ENCODE results near the gene RTN1.

The RTN1 gene

DNA sequence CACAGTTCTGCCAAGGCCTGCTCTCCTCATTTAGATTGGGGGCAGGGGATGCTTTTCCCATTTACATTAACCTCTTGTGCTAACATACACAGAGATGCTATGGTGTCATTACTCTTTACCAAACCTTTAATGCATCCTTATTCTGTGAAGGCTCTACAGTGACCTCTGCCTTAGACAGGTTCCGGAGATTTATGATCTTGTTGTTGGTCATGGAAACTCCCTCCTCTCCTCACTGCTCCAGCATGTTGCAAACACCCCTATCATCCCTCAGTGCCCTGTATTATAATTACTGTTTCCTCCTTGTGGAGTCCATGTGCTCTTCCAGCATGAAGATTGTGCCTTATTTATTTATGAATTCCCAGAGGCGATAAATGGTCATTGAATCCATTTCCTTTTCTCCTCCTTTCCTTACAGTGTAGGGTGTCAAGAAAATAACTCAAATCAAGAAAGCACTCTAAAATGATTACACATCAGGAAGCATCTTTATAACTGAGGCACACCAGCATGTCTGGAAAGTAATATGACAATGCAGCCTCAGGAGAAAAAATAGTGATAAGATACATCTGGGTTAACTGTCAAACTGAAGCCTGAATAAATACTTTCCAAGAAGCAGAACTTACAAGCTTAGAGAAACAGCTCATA lies 37.8 kb downstream of the RTN1 start:
- TF ChIP-seq, protein P1, sequence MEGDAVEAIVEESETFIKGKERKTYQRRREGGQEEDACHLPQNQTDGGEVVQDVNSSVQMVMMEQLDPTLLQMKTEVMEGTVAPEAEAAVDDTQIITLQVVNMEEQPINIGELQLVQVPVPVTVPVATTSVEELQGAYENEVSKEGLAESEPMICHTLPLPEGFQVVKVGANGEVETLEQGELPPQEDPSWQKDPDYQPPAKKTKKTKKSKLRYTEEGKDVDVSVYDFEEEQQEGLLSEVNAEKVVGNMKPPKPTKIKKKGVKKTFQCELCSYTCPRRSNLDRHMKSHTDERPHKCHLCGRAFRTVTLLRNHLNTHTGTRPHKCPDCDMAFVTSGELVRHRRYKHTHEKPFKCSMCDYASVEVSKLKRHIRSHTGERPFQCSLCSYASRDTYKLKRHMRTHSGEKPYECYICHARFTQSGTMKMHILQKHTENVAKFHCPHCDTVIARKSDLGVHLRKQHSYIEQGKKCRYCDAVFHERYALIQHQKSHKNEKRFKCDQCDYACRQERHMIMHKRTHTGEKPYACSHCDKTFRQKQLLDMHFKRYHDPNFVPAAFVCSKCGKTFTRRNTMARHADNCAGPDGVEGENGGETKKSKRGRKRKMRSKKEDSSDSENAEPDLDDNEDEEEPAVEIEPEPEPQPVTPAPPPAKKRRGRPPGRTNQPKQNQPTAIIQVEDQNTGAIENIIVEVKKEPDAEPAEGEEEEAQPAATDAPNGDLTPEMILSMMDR (conservative IDR thresholded peaks at IDR 0.05): no peak
- H3K27ac ChIP-seq: no peak overlapping the region

DNA sequence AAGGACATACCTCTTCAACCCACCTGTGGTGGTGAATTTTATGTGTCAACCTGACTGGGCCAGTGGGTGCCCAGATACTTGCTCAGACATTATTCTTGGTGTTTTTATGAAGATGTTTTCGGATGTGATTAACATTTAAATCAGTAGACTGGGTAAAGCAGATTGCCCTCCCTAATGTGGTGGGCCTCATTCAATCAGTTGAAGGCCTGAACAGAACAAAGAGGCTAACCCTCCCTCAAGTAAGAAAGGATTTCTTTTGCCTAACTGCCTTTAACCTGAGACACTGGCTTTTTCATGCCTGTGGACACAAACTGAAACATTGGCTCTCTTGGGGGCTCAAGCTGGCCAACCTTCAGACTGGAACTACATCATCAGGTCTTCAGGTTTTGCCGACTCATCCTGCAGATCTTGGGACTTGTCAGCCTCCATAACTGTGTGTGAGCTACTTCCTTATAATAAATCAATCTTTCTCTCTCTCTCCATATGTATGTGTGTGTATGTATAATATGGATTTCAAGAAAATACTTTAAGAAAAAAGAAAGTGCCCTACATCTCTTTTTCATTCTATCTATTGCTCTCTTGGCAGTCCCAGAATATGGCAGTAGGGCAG lies 39.4 kb downstream of the RTN1 start:
- TF ChIP-seq, protein P1 (conservative IDR thresholded peaks at IDR 0.05): no peak
- no peak overlapping the region for H3K27ac ChIP-seq

DNA sequence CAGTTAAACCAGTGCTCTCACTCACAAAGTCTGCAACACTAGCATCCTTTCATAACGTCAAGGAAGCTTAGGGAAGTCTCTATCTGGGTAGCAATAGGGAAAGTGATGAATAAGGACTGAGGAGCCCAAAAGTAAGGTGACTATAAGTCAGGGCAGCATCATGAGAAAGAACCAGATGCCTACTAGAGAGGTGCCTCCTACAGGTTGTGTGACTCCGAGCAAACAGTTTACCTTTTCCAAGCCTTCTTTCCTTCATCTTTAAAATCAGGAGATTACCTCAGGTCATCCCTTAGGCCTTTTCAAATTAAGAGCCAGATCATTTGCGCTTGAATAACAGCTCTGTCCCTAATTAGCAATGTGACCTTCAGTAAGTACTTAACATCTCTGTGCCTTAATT lies 40.2 kb downstream of the RTN1 start:
- TF ChIP-seq, protein P1 (conservative IDR thresholded peaks at IDR 0.05): no peak
- H3K27ac ChIP-seq: no peak overlapping the region

DNA sequence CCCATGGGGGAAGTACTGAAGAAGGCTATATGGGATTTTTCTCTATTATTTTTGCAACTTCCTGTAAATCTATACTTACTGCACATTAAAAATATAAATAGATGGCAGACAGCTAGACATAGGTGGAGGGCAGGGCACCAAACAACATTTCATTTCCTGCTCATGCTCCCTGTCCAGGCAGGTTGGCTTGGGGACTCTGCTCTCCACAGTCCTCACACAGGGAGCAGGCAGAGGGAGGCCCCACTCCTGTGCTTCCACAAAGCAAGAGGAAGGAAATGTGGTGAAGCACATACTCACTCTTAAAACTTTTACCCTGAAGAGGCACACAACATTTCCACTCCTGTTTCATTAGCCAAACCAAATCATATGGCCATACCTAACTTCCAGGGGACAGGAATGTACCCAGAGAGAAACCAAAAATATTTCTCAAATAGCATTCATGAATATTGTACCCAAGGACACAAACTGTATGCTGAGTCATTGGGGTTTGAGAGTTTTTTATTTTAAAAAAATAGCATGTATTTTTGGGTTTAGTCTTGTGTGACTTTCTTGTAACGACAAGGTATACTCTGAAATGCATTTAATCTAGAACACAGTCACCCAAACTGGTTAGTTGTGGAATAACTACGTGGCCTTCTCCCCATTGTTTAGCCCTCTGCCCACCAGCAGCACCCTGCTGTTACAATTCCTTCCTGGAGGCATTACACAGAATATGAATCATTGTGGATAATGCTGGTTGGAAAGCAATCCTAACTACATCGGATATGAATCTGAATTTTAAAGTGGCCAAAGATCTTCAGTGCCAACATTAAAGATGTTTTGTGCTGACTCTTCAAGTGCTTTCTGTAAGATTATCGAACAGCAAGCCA lies 40.9 kb downstream of the RTN1 start:
- TF ChIP-seq, protein P1 (conservative IDR thresholded peaks at IDR 0.05): no peak
- no peak overlapping the region for H3K27ac ChIP-seq

DNA sequence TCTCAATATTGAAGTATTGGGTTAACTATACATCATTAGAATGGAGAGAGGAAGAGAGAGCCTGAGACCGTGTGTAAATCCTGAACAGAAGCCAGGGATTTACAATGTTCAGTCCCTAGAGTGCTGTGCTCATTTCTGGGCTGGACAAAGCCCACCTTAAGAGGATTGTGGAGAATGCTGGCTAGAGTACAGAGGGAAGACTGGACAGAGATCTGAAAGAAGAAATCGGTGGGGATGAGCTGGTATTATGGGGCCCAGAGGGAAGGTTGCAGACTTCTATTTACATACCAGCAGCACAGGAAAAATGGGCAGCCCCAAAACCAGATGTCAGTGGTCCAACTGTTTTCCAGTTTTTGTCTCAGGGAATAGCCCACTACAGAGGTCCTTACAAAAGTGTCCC lies 42.3 kb downstream of the RTN1 start:
- TF ChIP-seq, protein P1 (conservative IDR thresholded peaks at IDR 0.05): no peak
- H3K27ac ChIP-seq: no peak overlapping the region

DNA sequence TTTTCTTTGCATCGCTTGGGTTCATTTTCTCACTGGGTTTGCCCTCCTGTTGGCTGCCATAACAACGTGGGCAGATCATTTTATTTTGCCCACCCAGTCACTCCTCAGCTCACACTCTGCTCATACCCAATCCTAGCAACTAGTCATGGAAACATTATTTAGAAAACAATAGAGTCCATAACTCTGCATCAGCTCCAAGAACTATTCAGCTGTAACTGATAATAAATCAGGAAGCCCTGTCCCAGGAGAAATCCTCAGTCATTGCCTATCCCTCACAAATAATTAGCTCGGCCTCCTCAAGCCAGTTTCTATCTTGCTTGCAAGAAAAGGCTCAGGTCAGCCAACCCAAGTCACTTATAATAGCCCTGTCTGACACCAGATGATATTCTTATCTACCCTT lies 43.2 kb downstream of the RTN1 start:
- TF ChIP-seq, protein P1 (conservative IDR thresholded peaks at IDR 0.05): no peak
- H3K27ac ChIP-seq: no peak overlapping the region

DNA sequence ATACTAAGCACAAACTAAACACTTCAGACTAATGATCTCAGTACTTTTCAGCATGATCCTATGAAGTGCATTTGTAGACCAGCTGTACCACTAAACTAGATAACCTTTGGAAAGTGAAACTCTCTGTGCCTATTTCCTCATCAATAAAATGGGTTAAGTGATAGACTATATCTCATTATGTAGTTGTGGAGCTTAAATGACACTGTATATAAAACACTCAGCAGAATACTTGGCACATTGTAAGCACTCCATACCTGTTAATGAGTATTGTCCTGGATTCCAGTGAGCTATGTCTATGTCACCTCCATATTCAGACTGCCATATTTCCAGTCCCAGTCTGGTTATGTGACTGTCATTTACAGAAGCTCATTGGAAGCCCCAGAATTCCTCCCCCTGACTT lies 44.4 kb downstream of the RTN1 start:
- no peak overlapping the region for H3K27ac ChIP-seq
- TF ChIP-seq, protein P1 (conservative IDR thresholded peaks at IDR 0.05): no peak

All from VCaP (cell line).